Mononuclear cell (primary cell): ENCODE results near the gene VOPP1. TPM values are rescaled to one million over a fixed set of nuclear protein-coding genes. Genes with fewer than 3 reads are reported as not detected.

Experiments used
- H3K27me3 ChIP-seq: 2 replicates; pipeline ENCODE4 v1.6.0; 2011; ENCODE audit warnings: low read length, control low read depth; ENCODE audit not compliant: insufficient read depth
- H3K4me1 ChIP-seq: 2 replicates; pipeline ENCODE4 v1.5.1; 2011; ENCODE audit warnings: mild to moderate bottlenecking, low read length, control low read depth; ENCODE audit not compliant: insufficient read depth
- H3K4me3 ChIP-seq: 2 replicates; pipeline ENCODE4 v1.5.1; 2011; ENCODE audit warnings: mild to moderate bottlenecking, low read length, moderate library complexity
- H3K9me3 ChIP-seq: 2 replicates; pipeline ENCODE4 v1.5.1; 2011; ENCODE audit warnings: low read depth, mild to moderate bottlenecking, control low read depth, low read length
- total RNA-seq: library from RNA; depleted of rRNA; stranded (reverse); fragments of >200 nt; gene quantifications from one replicate; pipeline ENCODE4 v1.2.3, GENCODE V29; 2012

Gene VOPP1
- total RNA-seq, 1 donor, result 72.1 TPM

DNA sequence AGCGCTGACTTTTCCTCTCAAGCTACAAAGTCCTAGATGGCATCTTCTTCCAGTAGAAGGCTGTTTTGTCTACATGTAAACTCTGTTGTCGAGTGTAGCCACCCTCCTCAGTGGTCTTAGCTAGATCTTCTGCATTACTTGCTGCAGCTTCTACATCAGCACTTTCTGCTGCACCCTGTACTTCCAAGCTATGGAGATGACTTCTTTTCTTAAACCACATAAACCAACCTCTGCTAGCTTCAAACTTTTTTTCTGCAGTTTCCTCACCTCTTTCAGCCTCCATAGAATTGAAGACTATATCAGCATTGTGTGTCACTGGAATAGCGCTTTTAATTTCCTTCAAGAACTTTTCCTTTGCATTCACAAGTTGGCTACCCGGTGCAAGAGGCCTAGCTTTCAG, 119.3 kb downstream of the VOPP1 start:
- no peak overlapping the region for H3K4me3 ChIP-seq
- peaks cover 7% of the 10 kb centered on the region for H3K9me3 ChIP-seq
- H3K27me3 ChIP-seq, result peaks cover 3% of the 10 kb centered on the region
- H3K4me1 ChIP-seq, result no peaks in the 10 kb centered on the region

DNA sequence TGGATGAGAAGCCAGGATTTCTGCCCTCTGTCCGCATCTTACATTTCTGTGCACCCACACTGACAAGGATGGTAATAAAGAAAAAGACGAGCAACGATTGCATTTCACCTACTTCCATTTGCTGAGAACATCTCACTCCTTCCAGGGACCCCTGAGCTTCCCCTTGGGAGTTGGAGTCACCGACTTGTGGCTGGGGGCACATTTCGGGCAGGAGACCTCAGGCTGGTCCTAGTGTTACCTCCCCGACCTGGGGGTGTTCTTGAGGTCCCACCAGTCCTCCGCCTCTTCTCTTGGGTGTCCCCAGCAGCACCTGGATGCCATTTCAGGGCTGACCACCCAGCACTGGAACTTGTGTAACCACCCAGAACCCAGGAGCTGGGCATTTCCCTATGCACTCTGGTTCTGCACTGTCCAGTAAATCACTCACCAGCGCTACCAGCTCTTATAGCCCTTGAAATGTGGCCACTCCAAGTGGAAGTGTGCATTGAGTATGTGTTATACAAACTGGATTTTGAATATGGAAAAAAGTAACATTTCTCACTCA, 122.2 kb downstream of the VOPP1 start:
- Histone ChIP-seq H3K4me1 (no peaks in the 10 kb centered on the region), H3K9me3 (peaks cover 5% of the 10 kb centered on the region), H3K27me3 (peaks cover 3% of the 10 kb centered on the region), H3K4me3 (no peak overlapping the region)

DNA sequence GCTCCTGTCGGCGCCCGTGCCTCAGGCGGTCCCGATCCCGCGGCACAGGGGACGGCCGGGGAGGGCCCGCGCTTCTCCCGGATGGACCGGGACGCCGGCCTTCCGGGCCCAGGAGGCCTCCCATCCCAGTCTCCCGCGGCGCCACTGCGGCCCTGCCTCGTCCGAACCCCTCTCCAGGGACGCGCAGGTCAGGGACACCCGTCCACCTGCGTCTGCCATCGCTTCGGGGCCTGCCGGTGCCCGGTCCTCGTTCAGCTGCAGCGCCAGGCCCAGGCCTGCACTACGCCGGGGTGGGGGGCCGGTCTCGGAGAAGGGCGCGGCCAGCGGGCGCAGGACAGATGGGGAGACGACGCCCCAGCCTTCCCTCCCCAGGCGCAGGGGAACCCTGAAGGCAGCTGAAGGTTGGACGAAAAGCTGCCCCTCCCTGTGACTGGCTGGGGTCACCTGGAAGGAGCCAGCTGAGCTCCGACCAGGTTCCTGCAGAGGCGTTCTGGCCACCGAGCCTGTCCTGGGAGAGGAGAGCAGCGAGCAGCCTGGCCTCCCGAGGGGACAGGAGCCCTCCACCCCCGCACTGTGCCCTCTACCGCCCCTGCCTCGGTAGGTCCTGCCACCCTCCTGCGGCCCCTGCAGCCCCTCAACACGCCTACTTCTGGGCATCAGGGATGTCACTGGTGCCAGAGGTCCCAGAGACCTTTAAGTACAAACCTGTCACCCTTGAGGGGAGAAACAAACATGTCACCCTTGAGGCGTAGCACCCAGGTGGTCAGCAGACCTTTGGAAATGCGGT, 122.9 kb downstream of the VOPP1 start:
- H3K9me3 ChIP-seq, result peaks cover 5% of the 10 kb centered on the region
- H3K4me3 ChIP-seq, result no peak overlapping the region
- H3K4me1 ChIP-seq, result no peaks in the 10 kb centered on the region
- peaks cover 3% of the 10 kb centered on the region for H3K27me3 ChIP-seq

- H3K9me3 ChIP-seq, result peaks cover 5% of the 10 kb centered on the region
- no peak overlapping the region for H3K4me3 ChIP-seq
Observed at GRCh38 chr7:55448526-55448925, 123.8 kb downstream of the VOPP1 start.

GRCh38 chr7:55444786-55445185, 127.5 kb downstream of the VOPP1 start:
- no peak overlapping the region for H3K4me3 ChIP-seq
- H3K27me3 ChIP-seq, result peaks cover 3% of the 10 kb centered on the region
- peaks cover 5% of the 10 kb centered on the region for H3K9me3 ChIP-seq
- H3K4me1 ChIP-seq, result no peaks in the 10 kb centered on the region

More at GRCh38 chr7:55448526-55448925, 123.8 kb downstream of the VOPP1 start:
- H3K4me1 ChIP-seq, result no peaks in the 10 kb centered on the region
- H3K27me3 ChIP-seq, result peaks cover 3% of the 10 kb centered on the region

DNA sequence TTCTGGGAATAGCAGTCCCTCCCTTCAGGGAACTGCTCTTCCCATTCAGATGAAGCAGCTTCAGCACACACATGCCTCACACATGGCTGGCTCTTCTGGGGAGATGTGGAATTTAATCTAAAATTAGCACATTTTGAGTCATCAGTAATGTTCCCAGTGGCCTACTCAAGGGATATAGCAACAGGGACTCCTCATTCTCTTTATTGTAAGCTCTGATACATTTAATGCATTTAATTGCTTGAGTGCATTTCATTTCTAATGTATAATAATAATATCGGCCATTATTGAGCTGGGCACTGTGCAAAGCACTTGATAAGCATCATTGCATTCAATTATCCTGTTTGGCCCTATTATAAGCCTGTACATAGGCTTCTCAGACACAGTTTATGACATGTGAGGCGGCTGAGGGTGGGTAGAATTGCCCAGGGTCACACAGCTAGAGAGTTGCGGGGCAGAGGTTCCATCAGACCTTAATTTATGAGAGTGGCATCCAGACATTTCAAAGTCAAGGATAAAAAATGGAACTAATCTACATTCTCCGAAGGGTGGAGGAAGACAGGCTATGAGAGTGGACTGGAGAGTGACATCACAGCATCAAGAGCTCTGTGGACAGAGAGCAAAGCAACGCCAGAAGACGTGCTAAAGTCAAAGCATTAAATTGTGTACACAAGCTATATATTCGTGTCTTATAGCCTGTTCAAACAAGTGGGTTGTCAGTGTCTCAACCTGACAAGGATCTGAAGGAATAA, 130.4 kb downstream of the VOPP1 start:
- Histone ChIP-seq H3K4me1 (no peaks in the 10 kb centered on the region), H3K4me3 (no peak overlapping the region), H3K27me3 (no peaks in the 10 kb centered on the region), H3K9me3 (peaks cover 5% of the 10 kb centered on the region)

DNA sequence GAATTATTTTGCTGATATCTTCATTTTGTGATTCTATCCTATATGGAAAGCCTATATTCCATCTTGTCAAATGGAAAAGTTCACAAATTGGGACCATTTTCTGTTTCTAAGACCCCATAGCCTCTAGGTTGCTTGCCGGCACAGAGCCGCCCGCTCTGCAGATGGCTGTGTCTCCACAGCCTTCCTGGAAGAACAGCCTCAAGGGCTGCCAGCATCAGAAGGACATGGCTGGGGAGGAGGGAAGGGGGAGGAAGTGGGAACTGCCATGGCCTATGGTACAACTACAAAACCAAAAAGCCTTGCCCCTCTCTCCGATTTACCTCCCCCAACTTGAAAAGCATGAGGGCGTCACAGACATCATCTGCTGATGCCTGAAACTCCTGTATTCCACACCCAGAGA, 131.3 kb downstream of the VOPP1 start:
- Histone ChIP-seq H3K4me1 (no peaks in the 10 kb centered on the region), H3K27me3 (no peaks in the 10 kb centered on the region), H3K4me3 (no peak overlapping the region), H3K9me3 (peaks cover 5% of the 10 kb centered on the region)

GRCh38 chr7:55440040-55440690, 132.1 kb downstream of the VOPP1 start:
- no peak overlapping the region for H3K4me3 ChIP-seq
- H3K4me1 ChIP-seq, result no peaks in the 10 kb centered on the region
- peaks cover under 1% of the 10 kb centered on the region for H3K9me3 ChIP-seq
- H3K27me3 ChIP-seq, result no peaks in the 10 kb centered on the region

DNA sequence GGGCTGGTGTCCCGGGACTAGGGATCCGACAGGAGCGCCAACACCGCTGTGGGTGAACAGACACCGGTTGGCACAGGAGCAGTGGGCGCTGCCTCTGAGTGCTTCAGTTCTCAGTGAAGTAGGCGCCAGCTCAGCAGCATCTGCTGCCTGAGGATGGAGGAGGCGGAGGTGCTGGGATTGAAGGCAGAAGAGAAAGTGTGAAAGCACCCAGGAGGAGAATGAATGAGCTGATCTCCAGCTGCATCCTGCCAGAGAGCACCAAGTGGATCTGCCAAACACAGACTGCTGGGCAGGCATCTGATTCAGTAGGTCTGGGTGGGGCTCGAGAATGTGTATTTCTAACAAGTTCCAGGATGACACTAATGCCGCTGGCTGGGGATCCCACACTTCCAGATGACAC, 132.7 kb downstream of the VOPP1 start:
- H3K4me1 ChIP-seq, result no peaks in the 10 kb centered on the region
- H3K9me3 ChIP-seq, result no peaks in the 10 kb centered on the region
- H3K27me3 ChIP-seq, result no peaks in the 10 kb centered on the region
- no peak overlapping the region for H3K4me3 ChIP-seq

GRCh38 chr7:55438757-55439525, 133.4 kb downstream of the VOPP1 start:
- no peak overlapping the region for H3K4me3 ChIP-seq
- no peaks in the 10 kb centered on the region for H3K9me3 ChIP-seq
- no peaks in the 10 kb centered on the region for H3K27me3 ChIP-seq
- H3K4me1 ChIP-seq, result no peaks in the 10 kb centered on the region

DNA sequence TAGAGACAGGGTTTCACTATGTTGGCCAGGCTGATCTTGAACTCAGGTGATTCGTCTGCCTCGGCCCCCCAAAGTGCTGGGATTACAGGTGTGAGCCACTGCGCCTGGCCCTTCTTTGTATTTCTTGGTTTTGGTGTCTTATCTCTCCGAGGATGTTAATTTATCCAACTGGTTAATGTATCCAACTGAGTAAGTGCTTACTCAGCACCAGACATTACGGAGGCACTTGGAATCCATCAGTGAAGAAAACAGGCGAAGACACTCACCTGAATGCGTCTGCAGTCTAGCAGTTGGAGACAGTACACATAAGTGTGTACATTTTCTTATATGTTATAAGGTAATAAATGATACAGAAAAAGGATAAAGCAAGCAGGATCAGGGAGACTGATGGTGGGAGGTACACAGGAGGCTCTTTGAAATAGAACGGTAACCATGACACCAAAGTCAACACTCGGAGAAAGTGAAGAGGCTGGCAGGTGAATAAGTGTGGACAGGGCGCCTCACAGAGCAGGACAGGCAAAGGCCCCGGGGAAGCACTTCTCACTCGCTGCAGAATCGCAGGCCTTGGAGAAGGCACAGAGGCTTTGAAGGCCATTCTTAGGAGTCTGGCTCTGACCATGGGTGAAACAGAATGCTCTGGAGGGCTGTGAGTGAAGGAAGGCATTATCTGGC, 134.1 kb downstream of the VOPP1 start:
- H3K27me3 ChIP-seq, result no peaks in the 10 kb centered on the region
- no peak overlapping the region for H3K4me3 ChIP-seq
- H3K4me1 ChIP-seq, result no peaks in the 10 kb centered on the region
- H3K9me3 ChIP-seq, result no peaks in the 10 kb centered on the region

DNA sequence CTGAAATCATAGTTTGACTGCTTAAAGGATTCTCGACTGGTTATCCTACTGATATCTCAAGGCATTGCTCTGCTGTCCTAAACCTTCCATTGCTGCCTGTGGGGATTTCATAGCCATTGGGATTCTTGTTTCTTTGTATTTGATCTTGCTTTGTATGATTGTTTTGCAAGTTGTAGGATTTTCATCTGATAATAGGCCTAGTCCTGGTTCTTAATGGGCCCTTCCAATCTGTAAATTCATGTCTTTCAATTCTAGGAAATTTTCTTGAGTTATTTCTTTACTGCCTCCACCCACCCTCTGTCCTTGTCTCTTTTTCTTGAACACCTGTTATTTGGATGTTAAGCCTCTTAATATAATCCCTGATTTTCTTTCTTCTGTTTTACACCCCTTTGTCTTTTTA, 134.9 kb downstream of the VOPP1 start:
- H3K9me3 ChIP-seq, result no peaks in the 10 kb centered on the region
- H3K27me3 ChIP-seq, result no peaks in the 10 kb centered on the region
- H3K4me3 ChIP-seq, result no peak overlapping the region
- no peaks in the 10 kb centered on the region for H3K4me1 ChIP-seq

- no peak overlapping the region for H3K4me3 ChIP-seq
- no peaks in the 10 kb centered on the region for H3K9me3 ChIP-seq
- H3K4me1 ChIP-seq, result no peaks in the 10 kb centered on the region
- H3K27me3 ChIP-seq, result no peaks in the 10 kb centered on the region
Observed at GRCh38 chr7:55436457-55436856, 135.8 kb downstream of the VOPP1 start.

GRCh38 chr7:55435466-55435865, 136.8 kb downstream of the VOPP1 start:
- Histone ChIP-seq H3K9me3 (no peaks in the 10 kb centered on the region), H3K4me1 (no peaks in the 10 kb centered on the region), H3K4me3 (no peak overlapping the region), H3K27me3 (no peaks in the 10 kb centered on the region)
